Ishikawa (cell line): ENCODE measurements around the gene TRAF5.

Experiments
- CEBPB ChIP-seq: IDR thresholded peaks from 2 replicates; pipeline ENCODE4 v1.6.1; 2012
- CREB1 ChIP-seq: IDR thresholded peaks from 2 replicates; pipeline ENCODE4 v1.6.1; 2012; ENCODE audit warnings: low read depth
- EGR1 ChIP-seq: IDR thresholded peaks from 2 replicates; pipeline ENCODE4 v1.6.1; 2012
- EP300 ChIP-seq: IDR thresholded peaks from 2 replicates; pipeline ENCODE4 v1.6.1; 2012; ENCODE audit warnings: borderline replicate concordance
- NFIC ChIP-seq: IDR thresholded peaks from 2 replicates; pipeline ENCODE4 v1.6.1; 2012
- RAD21 ChIP-seq: IDR thresholded peaks from 2 replicates; pipeline ENCODE4 v1.6.1; 2012; ENCODE audit warnings: low read depth
- TAF1 ChIP-seq: IDR thresholded peaks from 2 replicates; pipeline ENCODE4 v1.6.1; 2012; ENCODE audit warnings: low read depth, mild to moderate bottlenecking
- TCF12 ChIP-seq: IDR thresholded peaks from 2 replicates; pipeline ENCODE4 v1.6.1; 2012; ENCODE audit warnings: low read depth
- TEAD4 ChIP-seq: IDR thresholded peaks from 2 replicates; pipeline ENCODE4 v1.6.1; 2012
- YY1 ChIP-seq: IDR thresholded peaks from 2 replicates; pipeline ENCODE4 v1.6.1; 2012; ENCODE audit warnings: low read depth
- ZBTB7A ChIP-seq: IDR thresholded peaks from 2 replicates; pipeline ENCODE4 v1.6.1; 2012; ENCODE audit warnings: low read depth
- TF ChIP-seq, protein P1 (sequence below): IDR thresholded peaks from 2 replicates; pipeline ENCODE4 v1.6.1; 2012
- TF ChIP-seq, protein P2 (sequence below): IDR thresholded peaks from 2 replicates; pipeline ENCODE4 v1.6.1; 2012; ENCODE audit warnings: low read depth, mild to moderate bottlenecking

TRAF5 gene

DNA sequence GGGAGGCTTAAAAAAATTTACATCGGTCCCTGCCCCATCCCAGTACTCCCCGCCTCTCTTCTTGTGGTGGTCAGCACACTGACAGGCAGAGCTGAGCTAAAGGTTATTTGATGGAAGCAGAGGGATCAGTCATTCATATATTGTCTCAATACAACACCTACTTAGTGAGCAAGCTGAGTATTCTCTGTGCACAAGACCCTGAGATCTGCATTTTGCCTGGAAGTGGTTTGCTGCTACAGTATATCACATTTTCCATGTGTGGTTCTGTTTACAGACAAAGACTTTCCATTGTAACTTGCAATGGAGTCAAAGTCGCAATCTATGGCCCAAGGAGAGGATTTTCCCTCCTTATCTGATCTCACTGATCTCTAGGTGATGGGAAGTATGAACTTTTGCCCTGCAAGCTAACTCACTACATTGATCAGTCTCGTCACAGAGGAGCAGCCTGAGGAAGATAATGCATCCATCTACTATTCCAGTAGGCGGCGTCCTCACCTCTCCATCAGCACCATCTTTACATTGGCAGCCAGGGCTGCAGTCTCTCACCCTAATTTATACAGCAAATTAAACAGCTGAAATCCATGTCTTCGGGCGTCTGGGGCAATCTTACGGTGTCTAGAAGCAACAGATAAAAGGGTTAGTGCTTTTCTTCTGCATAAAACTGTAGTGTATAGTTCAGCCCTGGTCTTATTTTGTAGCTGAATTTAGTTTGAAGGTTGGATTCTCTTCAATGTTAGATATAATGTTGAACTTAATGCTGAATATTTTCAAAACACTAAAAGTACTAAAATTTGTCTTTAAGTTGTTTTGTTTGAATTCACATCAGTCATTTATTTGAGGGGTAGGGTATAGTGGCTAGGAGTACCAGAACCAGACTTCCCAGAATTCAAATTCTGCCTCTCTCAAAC lies 3.2 kb upstream of the TRAF5 start:
- TF ChIP-seq RAD21 (peak; percentile 90), NFIC (no peak), YY1 (0 out of 2 replicates have a peak, but pooled peaks have one; percentile 52), TCF12 (no peak), ZBTB7A (no peak)

DNA sequence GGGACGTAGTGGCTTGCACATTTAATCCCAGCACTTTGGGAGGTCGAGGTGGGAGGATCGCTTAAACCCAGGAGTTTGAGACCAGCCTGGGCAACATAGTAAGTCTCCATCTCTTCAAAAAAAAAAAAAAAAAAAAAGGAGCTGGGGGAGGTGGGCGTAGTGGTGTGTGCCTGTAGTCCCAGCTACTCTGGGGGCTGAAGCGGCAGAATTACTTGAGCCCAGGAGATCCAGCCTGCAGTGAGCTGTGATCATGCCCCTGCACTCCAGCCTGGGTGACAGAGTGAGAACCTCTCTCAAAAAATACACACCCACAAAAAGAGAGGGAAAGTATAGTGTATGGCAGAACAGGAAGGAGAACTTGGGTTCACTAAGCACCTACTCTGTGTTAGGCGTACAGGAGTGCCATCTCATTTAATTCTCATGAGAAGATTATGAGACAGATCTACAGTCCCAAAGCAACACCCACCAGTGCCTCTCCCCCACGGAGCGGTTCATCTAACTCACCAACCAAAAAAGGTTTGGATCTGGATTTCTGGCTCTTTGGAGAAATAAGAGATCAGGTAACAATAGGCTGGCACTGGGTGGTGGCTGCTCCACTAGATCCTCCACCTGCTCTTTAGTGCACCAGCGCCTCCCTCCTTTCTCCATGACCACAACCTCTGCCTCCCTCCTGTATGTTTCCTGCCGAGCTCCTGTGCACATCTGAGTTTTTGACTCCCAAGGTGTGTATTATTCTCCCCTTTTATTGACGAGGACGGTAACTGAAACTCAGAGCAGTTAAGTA lies 1.4 kb upstream of the TRAF5 start:
- TF ChIP-seq, protein P1, sequence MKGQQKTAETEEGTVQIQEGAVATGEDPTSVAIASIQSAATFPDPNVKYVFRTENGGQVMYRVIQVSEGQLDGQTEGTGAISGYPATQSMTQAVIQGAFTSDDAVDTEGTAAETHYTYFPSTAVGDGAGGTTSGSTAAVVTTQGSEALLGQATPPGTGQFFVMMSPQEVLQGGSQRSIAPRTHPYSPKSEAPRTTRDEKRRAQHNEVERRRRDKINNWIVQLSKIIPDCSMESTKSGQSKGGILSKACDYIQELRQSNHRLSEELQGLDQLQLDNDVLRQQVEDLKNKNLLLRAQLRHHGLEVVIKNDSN, result no peak
- TF ChIP-seq CREB1, result no peak
- no peak for TF ChIP-seq ZBTB7A
- no peak for TF ChIP-seq TEAD4
- no peak for TF ChIP-seq YY1
- TF ChIP-seq EGR1, result no peak
- TF ChIP-seq CEBPB, result no peak
- no peak for TF ChIP-seq EP300
- TF ChIP-seq NFIC, result no peak

DNA sequence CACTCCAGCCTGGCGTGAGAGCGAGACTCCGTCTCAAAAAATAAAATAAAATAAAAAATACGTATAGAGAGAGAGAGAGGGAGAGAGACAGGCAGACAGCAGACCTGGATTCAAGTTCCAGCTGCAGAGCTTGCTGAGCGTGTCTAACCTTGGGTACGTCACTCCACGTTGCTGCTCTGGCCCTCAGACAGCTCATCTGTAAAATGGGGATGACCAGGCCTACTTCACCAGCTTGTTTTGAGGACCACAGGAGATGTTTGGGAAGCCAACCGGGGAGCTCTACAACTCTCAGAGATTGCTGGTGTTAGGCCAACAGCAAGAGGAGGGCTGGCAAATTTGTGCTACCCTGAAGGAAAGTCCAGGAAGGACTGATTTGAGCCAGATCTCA lies 499 bp upstream of the TRAF5 start:
- TF ChIP-seq EGR1 (no peak), TCF12 (no peak), CREB1 (no peak), ZBTB7A (no peak), EP300 (no peak)

DNA sequence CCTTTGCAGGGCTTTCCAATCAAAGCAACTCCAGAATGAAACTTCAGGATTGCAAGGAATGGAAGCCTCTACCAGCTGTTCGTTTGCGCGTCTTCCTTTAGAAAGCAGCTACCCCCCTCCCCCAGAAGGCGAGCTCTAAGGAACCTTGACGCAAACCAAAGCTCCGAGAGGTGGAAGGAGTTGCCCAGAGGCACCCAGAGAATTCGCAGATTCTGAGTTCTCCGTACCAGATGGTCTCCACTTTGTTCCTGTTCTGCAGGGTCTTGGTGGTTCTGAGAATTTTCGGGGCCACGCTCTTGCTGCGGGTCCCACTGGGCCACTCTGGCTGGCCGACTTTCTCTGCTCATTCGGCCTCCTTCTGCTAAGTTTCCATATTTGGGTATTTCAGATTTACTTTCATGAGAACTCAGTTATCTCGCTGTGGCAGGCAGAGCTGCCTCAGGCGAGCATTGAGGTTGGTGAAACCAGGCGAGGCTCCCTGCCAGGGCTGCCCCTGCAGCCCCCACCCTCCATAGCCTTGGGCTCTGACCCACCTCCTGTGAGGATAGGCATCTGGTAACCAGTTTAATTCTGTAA lies 801 bp downstream of the TRAF5 start:
- TF ChIP-seq TAF1, result no peak
- no peak for TF ChIP-seq CREB1
- no peak for TF ChIP-seq CEBPB
- no peak for TF ChIP-seq ZBTB7A
- no peak for TF ChIP-seq EGR1
- TF ChIP-seq EP300, result no peak

DNA sequence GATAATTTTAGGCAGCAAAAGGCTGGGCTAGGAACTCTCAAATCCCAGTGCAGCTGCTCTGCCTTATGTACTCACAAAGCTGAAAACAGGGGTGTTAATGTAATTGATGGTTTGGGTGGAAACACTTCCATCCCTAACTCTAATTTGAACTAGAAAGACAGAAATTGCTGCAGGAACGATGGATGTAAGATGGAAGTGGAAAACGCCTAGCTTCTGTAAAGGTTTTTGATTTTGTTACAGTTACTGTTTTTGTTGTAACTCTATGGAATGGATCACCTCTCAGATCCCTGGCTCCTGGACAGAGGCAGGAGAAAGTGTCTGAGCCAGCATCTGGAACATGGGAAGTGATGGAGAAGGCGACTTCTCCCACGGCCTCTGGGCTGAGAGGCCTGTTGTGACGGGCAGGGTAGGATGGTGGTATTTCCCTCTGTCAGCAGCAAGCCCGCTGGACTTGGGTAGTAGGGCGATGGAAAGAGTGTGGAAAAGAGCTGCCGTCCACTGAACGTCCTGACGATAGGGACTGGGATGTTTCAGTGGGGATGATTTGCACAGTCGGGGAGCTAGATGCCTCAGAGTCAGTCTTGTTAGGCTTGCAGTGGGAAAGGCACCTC lies 1.6 kb downstream of the TRAF5 start:
- TF ChIP-seq, protein P1, result no peak

DNA sequence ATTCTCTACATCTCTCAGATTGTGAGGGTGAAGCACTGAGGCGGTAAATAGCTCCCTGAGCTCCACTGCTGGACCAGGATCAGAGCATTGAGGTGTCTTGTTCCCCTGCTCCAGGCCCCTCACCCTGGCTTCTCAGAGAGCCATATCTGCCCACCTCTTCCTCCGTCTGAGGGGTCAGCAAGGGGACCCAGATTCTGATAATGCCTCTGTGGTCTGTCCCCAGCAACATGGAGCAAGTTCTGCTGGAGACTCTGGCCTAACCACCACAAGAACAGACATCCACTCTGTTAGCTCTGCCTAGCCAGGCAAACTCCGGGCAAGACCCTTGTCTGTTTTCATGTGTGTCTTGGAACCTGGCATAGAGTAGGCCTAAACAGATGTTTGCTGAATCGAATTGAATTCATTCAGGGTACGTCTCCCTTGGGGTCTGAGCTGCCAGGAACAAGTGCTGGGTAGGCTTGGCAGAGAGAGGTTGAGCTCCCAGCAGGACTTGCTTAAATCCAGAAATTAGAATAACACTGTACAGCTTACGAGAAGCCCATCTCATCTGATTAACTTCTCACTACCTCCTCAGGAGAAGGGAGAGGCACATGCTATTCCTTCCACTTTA lies 2.3 kb downstream of the TRAF5 start:
- TF ChIP-seq, protein P1, result no peak
- TF ChIP-seq TEAD4 (no peak), EGR1 (no peak), ZBTB7A (no peak), CREB1 (no peak), YY1 (no peak), EP300 (no peak), RAD21 (no peak), NFIC (no peak)
- TF ChIP-seq, protein P2, sequence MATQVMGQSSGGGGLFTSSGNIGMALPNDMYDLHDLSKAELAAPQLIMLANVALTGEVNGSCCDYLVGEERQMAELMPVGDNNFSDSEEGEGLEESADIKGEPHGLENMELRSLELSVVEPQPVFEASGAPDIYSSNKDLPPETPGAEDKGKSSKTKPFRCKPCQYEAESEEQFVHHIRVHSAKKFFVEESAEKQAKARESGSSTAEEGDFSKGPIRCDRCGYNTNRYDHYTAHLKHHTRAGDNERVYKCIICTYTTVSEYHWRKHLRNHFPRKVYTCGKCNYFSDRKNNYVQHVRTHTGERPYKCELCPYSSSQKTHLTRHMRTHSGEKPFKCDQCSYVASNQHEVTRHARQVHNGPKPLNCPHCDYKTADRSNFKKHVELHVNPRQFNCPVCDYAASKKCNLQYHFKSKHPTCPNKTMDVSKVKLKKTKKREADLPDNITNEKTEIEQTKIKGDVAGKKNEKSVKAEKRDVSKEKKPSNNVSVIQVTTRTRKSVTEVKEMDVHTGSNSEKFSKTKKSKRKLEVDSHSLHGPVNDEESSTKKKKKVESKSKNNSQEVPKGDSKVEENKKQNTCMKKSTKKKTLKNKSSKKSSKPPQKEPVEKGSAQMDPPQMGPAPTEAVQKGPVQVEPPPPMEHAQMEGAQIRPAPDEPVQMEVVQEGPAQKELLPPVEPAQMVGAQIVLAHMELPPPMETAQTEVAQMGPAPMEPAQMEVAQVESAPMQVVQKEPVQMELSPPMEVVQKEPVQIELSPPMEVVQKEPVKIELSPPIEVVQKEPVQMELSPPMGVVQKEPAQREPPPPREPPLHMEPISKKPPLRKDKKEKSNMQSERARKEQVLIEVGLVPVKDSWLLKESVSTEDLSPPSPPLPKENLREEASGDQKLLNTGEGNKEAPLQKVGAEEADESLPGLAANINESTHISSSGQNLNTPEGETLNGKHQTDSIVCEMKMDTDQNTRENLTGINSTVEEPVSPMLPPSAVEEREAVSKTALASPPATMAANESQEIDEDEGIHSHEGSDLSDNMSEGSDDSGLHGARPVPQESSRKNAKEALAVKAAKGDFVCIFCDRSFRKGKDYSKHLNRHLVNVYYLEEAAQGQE, result no peak

DNA sequence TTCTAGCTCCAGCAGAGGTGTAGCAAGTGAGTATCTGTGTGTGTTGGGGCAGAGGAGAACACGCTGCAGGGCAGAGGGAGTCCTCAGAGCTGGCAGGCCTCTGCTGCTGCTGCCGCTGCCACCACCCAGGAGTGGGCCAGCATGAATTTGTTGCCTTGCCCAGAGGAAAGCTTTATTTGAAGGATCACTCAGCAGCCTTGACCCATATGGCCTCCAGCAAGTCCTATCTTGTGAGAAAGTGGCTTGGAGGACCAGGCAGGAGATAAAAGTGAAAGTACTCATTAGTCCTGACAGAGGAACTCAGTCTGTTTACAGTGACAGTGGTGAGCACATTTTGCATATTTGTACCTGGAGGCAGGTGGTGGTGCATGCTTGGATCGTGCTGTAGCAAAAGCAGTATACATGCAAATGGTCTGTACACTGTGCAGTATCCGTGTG lies 3.1 kb downstream of the TRAF5 start:
- TF ChIP-seq TAF1 (no peak), ZBTB7A (no peak)
- TF ChIP-seq, protein P2, result no peak
